Measurements from ENCODE around the gene KLK12. TPM values are rescaled to one million over a fixed set of nuclear protein-coding genes. Genes with fewer than 3 reads are reported as not detected.

KLK12 gene
- total RNA-seq, 1 experiment from 2014 or later = not detected

DNA sequence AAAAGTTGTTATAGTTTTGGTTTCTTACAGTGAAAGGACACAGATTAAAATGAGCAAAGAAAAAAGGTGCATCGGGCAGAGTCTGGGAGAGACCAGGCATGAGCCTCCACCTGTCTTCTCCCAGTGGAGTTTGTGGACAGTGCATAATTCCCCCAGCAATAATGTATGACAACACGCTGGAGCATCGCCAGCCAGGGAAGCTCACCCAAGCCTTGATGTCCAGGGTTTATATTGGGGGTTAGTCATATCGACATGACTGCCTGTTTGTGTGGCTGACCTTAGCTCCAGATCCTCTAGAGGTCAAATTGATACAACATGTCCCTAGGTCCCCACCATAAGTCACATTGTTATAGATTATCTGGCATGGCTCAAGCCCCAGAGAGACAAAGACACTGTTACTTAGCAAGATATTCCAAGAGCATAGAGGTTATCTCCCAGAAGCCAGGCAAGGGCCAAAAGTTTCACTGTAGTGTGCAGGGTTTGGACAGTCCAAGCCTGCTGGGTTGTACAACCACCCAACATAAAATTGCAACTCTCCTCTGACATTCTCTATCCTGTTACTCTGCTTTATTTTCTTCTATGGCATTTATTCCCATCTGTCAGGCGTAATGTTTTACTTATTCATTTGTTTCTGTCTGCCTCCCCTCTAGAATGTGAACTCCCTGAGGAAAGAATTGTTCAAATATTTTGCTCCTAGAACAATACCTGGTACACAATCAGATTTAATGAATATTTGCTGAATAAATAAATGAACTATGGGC lies 35.7 kb upstream of the KLK12 start:
- no peaks in the 10 kb centered on the region for H3K4me1 ChIP-seq
- H3K36me3 ChIP-seq (ENCODE audit: control insufficient read depth, insufficient read depth, low read length) = no peaks in the 10 kb centered on the region
- ChIA-PET POLR2A (no interaction called here), CTCF (no interaction called here)
- BruUV-seq (replicated peaks) = no TSS peak
- Mint-ChIP-seq H3K9me3 (ENCODE audit: unreplicated experiment) (peaks cover 13% of the 10 kb centered on the region), H3K27ac (ENCODE audit: unreplicated experiment) (no peak overlapping the region), H3K27me3 (ENCODE audit: insufficient read depth, unreplicated experiment) (peaks cover 6% of the 10 kb centered on the region), H3K36me3 (ENCODE audit: insufficient read depth, unreplicated experiment) (no peaks in the 10 kb centered on the region), H3K4me3 (ENCODE audit: unreplicated experiment) (no peak overlapping the region), H3K4me1 (ENCODE audit: low read depth, unreplicated experiment) (no peaks in the 10 kb centered on the region)
- H3K9me3 ChIP-seq = peaks cover 11% of the 10 kb centered on the region
- DNase-seq = no peak
- no peaks in the 10 kb centered on the region for H3K27me3 ChIP-seq (replicated peaks; ENCODE audit: control insufficient read depth, insufficient read depth, low read length)
- TF ChIP-seq, protein P1, sequence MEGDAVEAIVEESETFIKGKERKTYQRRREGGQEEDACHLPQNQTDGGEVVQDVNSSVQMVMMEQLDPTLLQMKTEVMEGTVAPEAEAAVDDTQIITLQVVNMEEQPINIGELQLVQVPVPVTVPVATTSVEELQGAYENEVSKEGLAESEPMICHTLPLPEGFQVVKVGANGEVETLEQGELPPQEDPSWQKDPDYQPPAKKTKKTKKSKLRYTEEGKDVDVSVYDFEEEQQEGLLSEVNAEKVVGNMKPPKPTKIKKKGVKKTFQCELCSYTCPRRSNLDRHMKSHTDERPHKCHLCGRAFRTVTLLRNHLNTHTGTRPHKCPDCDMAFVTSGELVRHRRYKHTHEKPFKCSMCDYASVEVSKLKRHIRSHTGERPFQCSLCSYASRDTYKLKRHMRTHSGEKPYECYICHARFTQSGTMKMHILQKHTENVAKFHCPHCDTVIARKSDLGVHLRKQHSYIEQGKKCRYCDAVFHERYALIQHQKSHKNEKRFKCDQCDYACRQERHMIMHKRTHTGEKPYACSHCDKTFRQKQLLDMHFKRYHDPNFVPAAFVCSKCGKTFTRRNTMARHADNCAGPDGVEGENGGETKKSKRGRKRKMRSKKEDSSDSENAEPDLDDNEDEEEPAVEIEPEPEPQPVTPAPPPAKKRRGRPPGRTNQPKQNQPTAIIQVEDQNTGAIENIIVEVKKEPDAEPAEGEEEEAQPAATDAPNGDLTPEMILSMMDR (IDR thresholded peaks at IDR 0.05; ENCODE audit: insufficient read depth in 1 of 2, low read depth in 1 of 2, low read length in 1 of 2, severe bottlenecking in 1 of 2, unreplicated experiment in 1 of 2) = no peak
- no peak overlapping the region for H3K4me3 ChIP-seq (ENCODE audit: low read depth, low read length)
- intact Hi-C loops (cut with micrococcal nuclease; ENCODE audit: unreplicated experiment) = no loop called here

GRCh38 chr19:51066393-51067186 lies 31.8 kb upstream of the KLK12 start:
- POLR2A ChIA-PET = no interaction called here
- no peak overlapping the region for H3K4me3 Mint-ChIP-seq (ENCODE audit: unreplicated experiment)

More at GRCh38 chr19:51066393-51067186, 31.8 kb upstream of the KLK12 start:
- CTCF ChIA-PET = no interaction called here
- Histone ChIP-seq H3K9me3 (no peaks in the 10 kb centered on the region), H3K27me3 (replicated peaks; ENCODE audit: control insufficient read depth, insufficient read depth, low read length) (no peaks in the 10 kb centered on the region), H3K4me1 (no peaks in the 10 kb centered on the region), H3K36me3 (ENCODE audit: control insufficient read depth, insufficient read depth, low read length) (no peaks in the 10 kb centered on the region), H3K4me3 (ENCODE audit: low read depth, low read length) (no peak overlapping the region)
- TF ChIP-seq, protein P1 (IDR thresholded peaks at IDR 0.05; ENCODE audit: insufficient read depth in 1 of 2, low read depth in 1 of 2, low read length in 1 of 2, severe bottlenecking in 1 of 2, unreplicated experiment in 1 of 2) = no peak
- H3K27ac Mint-ChIP-seq (ENCODE audit: unreplicated experiment) = no peak overlapping the region
- no peaks in the 10 kb centered on the region for H3K4me1 Mint-ChIP-seq (ENCODE audit: low read depth, unreplicated experiment)
- intact Hi-C loops (cut with micrococcal nuclease; ENCODE audit: unreplicated experiment) = no loop called here
- no TSS peak for BruUV-seq (replicated peaks)
- peaks cover 5% of the 10 kb centered on the region for H3K27me3 Mint-ChIP-seq (ENCODE audit: insufficient read depth, unreplicated experiment)
- DNase-seq = no peak
- no peaks in the 10 kb centered on the region for H3K36me3 Mint-ChIP-seq (ENCODE audit: insufficient read depth, unreplicated experiment)
- H3K9me3 Mint-ChIP-seq (ENCODE audit: unreplicated experiment) = peaks cover 3% of the 10 kb centered on the region

Data from Caco-2 (cell line).